GM23248 (cell line): ENCODE results near the gene NSD1.

Experiments used
- EZH2 ChIP-seq: fragments of 200-600 bp; sonication (generic); IDR thresholded peaks from 2 replicates; pipeline ENCODE4 v1.6.1; 2018; ENCODE audit warnings: antibody characterized with exemption, mild to moderate bottlenecking; ENCODE audit not compliant: insufficient read depth, poor library complexity, severe bottlenecking
- EZH2phosphoT487 ChIP-seq: fragments of 200-600 bp; sonication (generic); IDR thresholded peaks from 2 replicates; pipeline ENCODE4 v1.6.1; 2018; ENCODE audit warnings: antibody characterized with exemption, moderate library complexity, mild to moderate bottlenecking, low read depth; ENCODE audit not compliant: insufficient read depth

DNA sequence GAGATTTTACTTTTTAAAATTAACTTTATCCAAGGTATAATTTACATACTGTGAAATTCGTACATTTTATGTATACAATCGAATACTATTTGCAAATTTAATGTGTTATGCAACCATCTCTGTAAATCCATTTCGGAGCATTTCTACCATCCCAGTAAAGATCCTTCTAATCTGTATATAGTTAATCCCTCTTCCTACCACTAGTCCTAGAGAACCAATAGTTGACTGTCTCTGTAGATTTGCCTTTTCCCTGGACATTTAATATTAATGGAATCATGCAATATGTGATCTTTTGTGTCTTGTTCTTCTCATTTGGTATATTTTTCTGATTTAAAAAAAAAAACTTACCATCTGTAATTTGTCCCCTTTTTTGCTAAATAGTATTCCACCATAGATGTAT is 95.2 kb downstream of the NSD1 start:
- no peak for TF ChIP-seq EZH2
- no peak for TF ChIP-seq EZH2phosphoT487
